Measurements from ENCODE around the gene GCH1. TPM values are rescaled to one million over a fixed set of nuclear protein-coding genes. Genes with fewer than 3 reads are reported as not detected.
A peak's percentile ranks its signal among the peaks of the same experiment; 100 is the strongest.

GCH1 gene
- total RNA-seq, 1 donor from 2014 or later: 11.2 TPM

DNA sequence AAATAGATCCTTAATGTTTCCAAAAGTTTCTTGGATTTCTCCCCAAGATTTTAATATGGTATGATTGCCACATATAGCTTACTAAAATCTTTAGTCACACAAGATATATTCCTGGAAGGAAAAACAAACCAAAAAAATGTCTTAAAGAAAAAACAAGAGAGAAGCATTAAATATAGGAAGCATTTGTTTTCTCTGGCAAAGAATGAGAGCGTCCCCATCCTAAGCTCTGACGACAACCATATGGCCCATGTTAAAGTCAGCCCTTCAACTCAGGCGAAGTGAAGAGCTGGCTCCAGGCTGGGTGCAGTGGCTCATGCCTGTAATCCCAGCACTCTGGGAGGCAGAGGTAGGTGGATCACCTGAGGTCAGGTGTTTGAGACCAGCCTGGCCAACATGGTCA lies 35.6 kb downstream of the GCH1 start:
- H3K27ac Mint-ChIP-seq (ENCODE audit: unreplicated experiment): no peak overlapping the region
- no peaks in the 10 kb centered on the region for H3K36me3 Mint-ChIP-seq (ENCODE audit: low read depth, unreplicated experiment)
- peaks cover 6% of the 10 kb centered on the region for H3K27me3 Mint-ChIP-seq (ENCODE audit: unreplicated experiment)
- TF ChIP-seq, protein P1, sequence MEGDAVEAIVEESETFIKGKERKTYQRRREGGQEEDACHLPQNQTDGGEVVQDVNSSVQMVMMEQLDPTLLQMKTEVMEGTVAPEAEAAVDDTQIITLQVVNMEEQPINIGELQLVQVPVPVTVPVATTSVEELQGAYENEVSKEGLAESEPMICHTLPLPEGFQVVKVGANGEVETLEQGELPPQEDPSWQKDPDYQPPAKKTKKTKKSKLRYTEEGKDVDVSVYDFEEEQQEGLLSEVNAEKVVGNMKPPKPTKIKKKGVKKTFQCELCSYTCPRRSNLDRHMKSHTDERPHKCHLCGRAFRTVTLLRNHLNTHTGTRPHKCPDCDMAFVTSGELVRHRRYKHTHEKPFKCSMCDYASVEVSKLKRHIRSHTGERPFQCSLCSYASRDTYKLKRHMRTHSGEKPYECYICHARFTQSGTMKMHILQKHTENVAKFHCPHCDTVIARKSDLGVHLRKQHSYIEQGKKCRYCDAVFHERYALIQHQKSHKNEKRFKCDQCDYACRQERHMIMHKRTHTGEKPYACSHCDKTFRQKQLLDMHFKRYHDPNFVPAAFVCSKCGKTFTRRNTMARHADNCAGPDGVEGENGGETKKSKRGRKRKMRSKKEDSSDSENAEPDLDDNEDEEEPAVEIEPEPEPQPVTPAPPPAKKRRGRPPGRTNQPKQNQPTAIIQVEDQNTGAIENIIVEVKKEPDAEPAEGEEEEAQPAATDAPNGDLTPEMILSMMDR (IDR thresholded peaks at IDR 0.05; ENCODE audit: unreplicated experiment): no peak
- H3K9me3 Mint-ChIP-seq (ENCODE audit: unreplicated experiment): no peaks in the 10 kb centered on the region
- no peak for DNase-seq (ENCODE audit: low spot score)
- no peaks in the 10 kb centered on the region for H3K4me1 Mint-ChIP-seq (ENCODE audit: unreplicated experiment)
- H3K4me3 Mint-ChIP-seq (ENCODE audit: unreplicated experiment): no peak overlapping the region

DNA sequence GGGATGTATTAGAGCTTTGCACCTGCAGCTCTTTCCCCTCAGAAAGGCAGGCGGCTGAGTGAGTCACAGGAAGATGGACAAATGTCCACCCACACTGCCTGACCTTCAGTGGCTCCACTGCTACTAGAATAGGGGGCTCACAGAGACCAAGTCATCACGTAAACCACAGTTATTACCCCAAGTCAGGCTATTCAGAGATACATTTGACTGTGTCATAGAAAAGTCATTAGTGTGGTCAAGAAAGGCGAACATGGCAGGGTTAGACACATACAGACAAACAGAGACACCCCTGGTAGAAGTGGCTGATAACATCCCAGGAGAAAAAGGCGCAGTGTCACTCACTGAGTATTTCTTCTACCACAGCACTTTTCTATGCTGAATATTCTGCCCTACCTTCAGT lies 36.0 kb downstream of the GCH1 start:
- Mint-ChIP-seq H3K36me3 (ENCODE audit: low read depth, unreplicated experiment) (no peaks in the 10 kb centered on the region), H3K27ac (ENCODE audit: unreplicated experiment) (no peak overlapping the region), H3K9me3 (ENCODE audit: unreplicated experiment) (no peaks in the 10 kb centered on the region), H3K4me1 (ENCODE audit: unreplicated experiment) (no peaks in the 10 kb centered on the region), H3K27me3 (ENCODE audit: unreplicated experiment) (peaks cover 6% of the 10 kb centered on the region), H3K4me3 (ENCODE audit: unreplicated experiment) (no peak overlapping the region)
- TF ChIP-seq, protein P1 (IDR thresholded peaks at IDR 0.05; ENCODE audit: unreplicated experiment): no peak
- DNase-seq (ENCODE audit: low spot score): no peak

DNA sequence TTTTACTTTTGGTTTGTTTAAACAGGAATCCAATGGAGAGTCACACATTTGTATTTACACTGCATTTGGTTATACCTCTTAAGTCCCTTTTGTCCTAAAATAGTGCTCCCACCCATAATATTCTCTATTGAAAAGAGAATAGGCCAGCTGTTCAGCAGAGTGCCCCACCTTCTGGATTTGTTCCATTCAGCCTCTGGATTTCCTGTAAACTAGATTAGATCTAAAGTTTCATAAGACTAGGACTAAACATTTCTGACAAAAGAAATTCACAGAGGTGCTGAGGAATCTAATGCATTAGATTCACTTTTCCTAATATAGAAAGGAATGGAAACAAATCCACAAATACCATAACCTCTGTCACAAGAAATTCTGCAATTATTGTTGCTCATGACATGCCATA lies 38.1 kb downstream of the GCH1 start:
- Mint-ChIP-seq H3K4me3 (ENCODE audit: unreplicated experiment) (no peak overlapping the region), H3K27me3 (ENCODE audit: unreplicated experiment) (peaks cover 1% of the 10 kb centered on the region), H3K4me1 (ENCODE audit: unreplicated experiment) (peaks cover under 1% of the 10 kb centered on the region), H3K27ac (ENCODE audit: unreplicated experiment) (no peak overlapping the region), H3K9me3 (ENCODE audit: unreplicated experiment) (no peaks in the 10 kb centered on the region), H3K36me3 (ENCODE audit: low read depth, unreplicated experiment) (no peaks in the 10 kb centered on the region)
- no peak for DNase-seq (ENCODE audit: low spot score)
- TF ChIP-seq, protein P1 (IDR thresholded peaks at IDR 0.05; ENCODE audit: unreplicated experiment): no peak

DNA sequence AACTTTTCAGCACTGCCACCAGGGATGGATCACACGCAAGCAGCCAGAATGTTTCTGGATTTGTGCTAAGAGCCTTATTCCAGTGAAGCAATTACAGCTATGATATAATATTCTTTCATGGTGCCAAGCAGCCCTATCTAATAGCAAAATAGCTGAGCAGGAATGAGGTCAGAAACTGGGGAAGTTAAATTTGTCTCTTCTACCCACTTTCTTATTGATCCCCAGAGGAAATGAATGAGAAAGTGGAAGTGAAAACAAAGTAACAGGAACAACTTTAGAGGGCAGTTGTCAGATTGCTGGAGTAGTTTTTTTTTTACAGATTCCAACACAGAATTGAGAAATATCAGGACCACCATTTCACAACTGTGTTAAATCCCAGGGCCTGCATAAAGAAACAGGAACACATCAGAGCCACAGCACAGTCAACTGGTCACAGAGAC lies 44.8 kb downstream of the GCH1 start:
- Mint-ChIP-seq H3K27me3 (ENCODE audit: unreplicated experiment) (peaks cover 1% of the 10 kb centered on the region), H3K27ac (ENCODE audit: unreplicated experiment) (peak overlapping the region; percentile 10), H3K4me3 (ENCODE audit: unreplicated experiment) (no peak overlapping the region), H3K4me1 (ENCODE audit: unreplicated experiment) (peaks cover 20% of the 10 kb centered on the region), H3K36me3 (ENCODE audit: low read depth, unreplicated experiment) (no peaks in the 10 kb centered on the region), H3K9me3 (ENCODE audit: unreplicated experiment) (no peaks in the 10 kb centered on the region)
- no peak for DNase-seq (ENCODE audit: low spot score)
- TF ChIP-seq, protein P1 (IDR thresholded peaks at IDR 0.05; ENCODE audit: unreplicated experiment): no peak

DNA sequence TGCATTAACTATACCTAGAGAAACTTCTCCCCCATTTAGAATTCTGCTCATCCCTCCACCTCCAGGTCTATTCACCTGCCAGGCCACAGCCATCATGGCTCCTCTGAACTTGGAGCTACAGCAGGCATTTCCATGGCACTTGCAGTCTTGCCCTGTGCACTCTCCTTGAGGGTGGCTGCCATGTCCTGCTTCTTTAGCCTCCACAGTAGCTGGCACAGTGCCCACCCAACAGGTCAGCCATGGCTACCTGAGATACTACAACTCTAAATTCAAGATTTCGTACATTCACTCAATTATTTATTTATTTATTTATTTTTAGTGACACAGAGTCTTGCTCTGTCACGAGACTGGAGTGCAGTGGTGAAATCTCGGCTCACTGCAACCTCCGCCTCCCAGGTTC lies 46.5 kb downstream of the GCH1 start:
- no peak overlapping the region for H3K4me3 Mint-ChIP-seq (ENCODE audit: unreplicated experiment)
- TF ChIP-seq, protein P1 (IDR thresholded peaks at IDR 0.05; ENCODE audit: unreplicated experiment): no peak
- no peaks in the 10 kb centered on the region for H3K36me3 Mint-ChIP-seq (ENCODE audit: low read depth, unreplicated experiment)
- H3K27me3 Mint-ChIP-seq (ENCODE audit: unreplicated experiment): no peaks in the 10 kb centered on the region
- no peaks in the 10 kb centered on the region for H3K9me3 Mint-ChIP-seq (ENCODE audit: unreplicated experiment)
- H3K4me1 Mint-ChIP-seq (ENCODE audit: unreplicated experiment): peaks cover 20% of the 10 kb centered on the region
- no peak for DNase-seq (ENCODE audit: low spot score)
- no peak overlapping the region for H3K27ac Mint-ChIP-seq (ENCODE audit: unreplicated experiment)

Data from endothelial cell (in vitro differentiated cells).